ENCODE results near the gene LMOD3. TPM values are rescaled to one million over a fixed set of nuclear protein-coding genes. Genes with fewer than 3 reads are reported as not detected.

Gene LMOD3
- total RNA-seq, 1 donor from 2014 or later = not detected

GRCh38 chr3:69126216-69126615 is 3.8 kb upstream of the LMOD3 start:
- DNase-seq (ENCODE audit: low spot score) = no peak
- no peak for ATAC-seq

GRCh38 chr3:69121950-69122349 is 445 bp downstream of the LMOD3 start:
- DNase-seq (ENCODE audit: low spot score) (no peak), ATAC-seq (no peak)

GRCh38 chr3:69121513-69121912 is 882 bp downstream of the LMOD3 start:
- ATAC-seq (no peak), DNase-seq (ENCODE audit: low spot score) (no peak)

GRCh38 chr3:69120879-69121464 is 1.4 kb downstream of the LMOD3 start:
- DNase-seq (ENCODE audit: low spot score) (peak; percentile 72), ATAC-seq (peak; percentile 95)

DNA sequence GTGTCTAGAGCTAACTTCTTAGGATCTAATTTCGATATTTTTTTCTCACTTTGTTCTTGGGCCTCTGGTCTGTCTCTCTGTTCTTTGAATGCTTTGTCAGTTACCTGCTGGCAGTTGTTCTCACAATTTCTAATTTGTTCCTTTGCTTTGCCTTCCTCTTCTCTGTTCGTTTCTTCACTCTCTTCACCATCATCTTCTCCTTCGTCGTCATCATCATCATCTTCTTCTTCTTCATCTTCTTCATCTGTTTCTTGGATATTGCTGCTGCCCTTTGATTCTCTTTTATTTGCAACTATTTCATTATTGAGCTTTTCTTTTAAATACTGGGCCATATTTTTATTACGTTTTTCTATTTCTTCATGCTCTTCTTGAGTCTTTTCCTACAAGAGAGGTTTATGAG is 2.7 kb downstream of the LMOD3 start:
- DNase-seq (ENCODE audit: low spot score) (no peak), ATAC-seq (no peak)

DNA sequence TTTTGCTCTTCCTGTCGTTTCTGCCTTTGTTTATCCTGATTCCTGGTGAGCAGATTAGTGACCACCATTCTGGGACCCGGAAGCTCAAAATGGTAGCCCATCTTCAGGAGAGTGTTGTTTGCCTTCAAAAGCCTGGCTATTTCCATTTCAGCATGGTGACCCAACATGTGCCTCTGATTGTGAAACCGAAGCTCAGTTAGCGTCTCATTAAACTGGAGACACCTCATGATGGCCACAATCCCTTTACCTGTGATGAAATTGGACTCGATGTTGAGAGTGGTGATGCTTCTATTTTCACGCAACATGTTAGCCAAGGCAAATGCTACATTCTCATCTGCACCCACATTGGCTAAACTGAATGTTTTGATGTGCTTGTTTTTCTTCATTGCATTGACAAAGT is 3.3 kb downstream of the LMOD3 start:
- DNase-seq (ENCODE audit: low spot score) = no peak
- no peak for ATAC-seq

DNA sequence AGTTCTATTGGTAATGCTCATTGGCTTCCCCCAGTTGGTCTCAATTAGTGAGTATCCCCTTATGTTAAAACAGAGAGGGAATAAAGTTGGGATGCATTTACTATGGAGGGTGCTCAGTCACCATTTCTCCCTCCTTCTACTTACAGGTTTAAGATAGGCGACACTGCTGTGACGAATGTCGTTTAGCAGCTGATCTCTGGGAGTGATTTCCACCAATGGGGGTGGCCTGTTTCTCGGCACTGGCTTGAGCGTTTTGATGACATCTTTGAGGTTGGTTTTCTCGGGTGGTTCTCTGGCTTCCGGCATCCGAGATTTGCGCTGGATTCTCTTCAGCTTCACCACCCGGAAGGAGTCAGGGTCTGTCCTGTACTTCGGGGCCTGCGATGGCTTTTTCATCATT is 3.8 kb downstream of the LMOD3 start:
- no peak for DNase-seq (ENCODE audit: low spot score)
- no peak for ATAC-seq

- DNase-seq (ENCODE audit: low spot score) (no peak), ATAC-seq (no peak)
Observed at GRCh38 chr3:69116897-69117296, 5.5 kb downstream of the LMOD3 start.

- no peak for ATAC-seq
- DNase-seq (ENCODE audit: low spot score) = no peak
Observed at GRCh38 chr3:69116162-69116561, 6.2 kb downstream of the LMOD3 start.

- no peak for DNase-seq (ENCODE audit: low spot score)
- no peak for ATAC-seq
Observed at GRCh38 chr3:69115731-69116130, 6.7 kb downstream of the LMOD3 start.

DNA sequence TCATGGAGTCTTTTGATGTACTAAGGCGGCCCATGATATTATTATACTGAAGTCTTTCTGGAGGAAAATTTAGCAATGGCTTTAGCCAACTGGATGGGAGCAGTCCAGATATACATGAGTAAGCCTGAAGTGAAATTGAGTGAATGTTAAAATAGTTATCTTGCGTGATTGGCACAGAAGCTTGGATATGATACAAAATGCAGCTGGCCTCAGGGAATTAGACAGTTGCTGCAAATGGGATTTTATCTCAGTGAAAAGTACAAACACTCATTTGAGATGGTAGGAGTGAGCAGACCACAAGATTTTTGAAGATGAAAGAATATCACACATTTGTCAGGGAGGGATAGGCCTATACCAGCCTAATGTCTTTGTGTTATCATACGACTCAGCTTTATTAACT is 8.9 kb downstream of the LMOD3 start:
- no peak for ATAC-seq
- no peak for DNase-seq (ENCODE audit: low spot score)

- DNase-seq (ENCODE audit: low spot score) = no peak
- peak; percentile 37 for ATAC-seq
Observed at GRCh38 chr3:69110941-69111546, 11.4 kb downstream of the LMOD3 start.

DNA sequence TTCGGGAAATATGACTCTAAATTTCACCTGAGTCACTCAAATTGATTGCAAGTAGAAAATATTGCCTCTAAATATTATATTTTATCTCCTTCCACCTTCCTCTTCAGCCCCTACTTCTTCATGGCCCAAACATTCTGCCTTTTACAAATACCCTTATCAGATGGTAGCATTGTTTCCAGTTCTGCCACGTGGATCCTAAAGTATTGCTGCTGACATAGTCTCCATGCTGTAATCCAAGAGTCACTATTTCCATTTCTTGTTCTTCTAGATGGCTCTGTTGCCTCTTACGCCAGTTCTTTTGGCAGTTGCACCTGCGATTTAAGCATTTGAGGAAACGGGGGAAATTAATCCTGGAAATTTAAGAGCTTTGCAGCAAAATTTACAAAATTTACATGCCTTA is 13.6 kb downstream of the LMOD3 start:
- no peak for DNase-seq (ENCODE audit: low spot score)

DNA sequence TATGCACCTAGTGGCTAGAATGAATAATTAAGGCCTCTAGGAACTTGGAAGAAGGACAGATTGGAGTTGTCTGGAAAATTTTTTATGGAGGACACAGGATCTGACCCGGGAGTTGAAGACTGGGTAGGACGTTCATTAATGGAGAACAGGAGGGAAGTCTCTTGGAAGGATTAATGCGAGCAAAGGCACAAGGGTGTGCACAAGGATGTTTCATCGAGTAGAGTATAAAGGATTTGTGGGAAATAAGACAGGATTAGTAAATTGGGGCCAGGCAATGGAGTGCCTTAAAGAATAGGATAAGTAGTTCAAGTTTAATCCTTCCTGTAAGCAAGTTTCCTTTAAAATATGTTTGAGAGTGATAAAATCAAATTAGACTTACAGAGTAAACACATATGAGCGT is 14.6 kb downstream of the LMOD3 start:
- no peak for DNase-seq (ENCODE audit: low spot score)
- ATAC-seq = no peak

More for the DNA sequence above, 13.6 kb downstream of the LMOD3 start:
- no peak for ATAC-seq

- DNase-seq (ENCODE audit: low spot score) (no peak), ATAC-seq (no peak)
Observed at GRCh38 chr3:69105320-69105719, 17.1 kb downstream of the LMOD3 start.

GRCh38 chr3:69104586-69104985 is 17.8 kb downstream of the LMOD3 start:
- no peak for DNase-seq (ENCODE audit: low spot score)
- no peak for ATAC-seq

- no peak for ATAC-seq
- DNase-seq (ENCODE audit: low spot score) = no peak
Observed at GRCh38 chr3:69103123-69103522, 19.3 kb downstream of the LMOD3 start.

GRCh38 chr3:69102384-69102783 is 20.0 kb downstream of the LMOD3 start:
- DNase-seq (ENCODE audit: low spot score) (no peak), ATAC-seq (no peak)

DNA sequence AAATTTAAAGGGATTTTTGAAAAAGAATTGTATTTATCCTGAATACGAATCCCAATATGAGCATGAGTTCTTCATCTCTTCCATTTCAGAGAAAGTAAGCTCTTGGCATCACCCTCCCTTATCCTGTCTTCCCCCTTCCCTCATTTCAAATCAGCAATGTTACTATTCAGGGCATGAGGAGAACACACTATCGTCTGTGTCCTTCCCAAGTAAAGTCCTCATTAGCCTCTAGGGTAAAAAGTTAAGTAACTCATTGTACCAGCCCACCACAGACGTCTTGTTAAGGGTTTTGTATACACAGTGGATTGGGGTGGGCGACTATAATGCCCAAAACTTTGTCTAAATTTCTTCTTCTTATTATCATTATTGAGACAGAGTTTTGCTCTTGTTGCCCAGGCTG is 22.8 kb downstream of the LMOD3 start:
- DNase-seq (ENCODE audit: low spot score) = no peak
- ATAC-seq = no peak

- DNase-seq (ENCODE audit: low spot score) (no peak), ATAC-seq (no peak)
Observed at GRCh38 chr3:69097407-69098086, 24.8 kb downstream of the LMOD3 start.

GRCh38 chr3:69096299-69096698 is 26.1 kb downstream of the LMOD3 start:
- ATAC-seq (no peak), DNase-seq (ENCODE audit: low spot score) (no peak)

- no peak for ATAC-seq
- DNase-seq (ENCODE audit: low spot score) = no peak
Observed at GRCh38 chr3:69095636-69096035, 26.8 kb downstream of the LMOD3 start.
